HFFc6 (cell line): ENCODE measurements around the gene RTN4RL1. TPM values are rescaled to one million over a fixed set of nuclear protein-coding genes. Genes with fewer than 3 reads are reported as not detected.

Experiments
- DNase-seq: peaks from one replicate; pipeline ENCODE4 v3.0.0-alpha.2; 2018
- H3K27ac Mint-ChIP-seq: 2 replicates; pipeline ENCODE4 v1.8.0; 2020; ENCODE audit warnings: mild to moderate bottlenecking, mixed read lengths
- H3K27me3 Mint-ChIP-seq: 2 replicates; pipeline ENCODE4 v1.8.0; 2021; ENCODE audit warnings: mild to moderate bottlenecking, moderate library complexity, mixed read lengths; ENCODE audit not compliant: insufficient read depth
- H3K36me3 Mint-ChIP-seq: 2 replicates; pipeline ENCODE4 v1.8.0; 2021; ENCODE audit warnings: low read depth, mixed read lengths
- H3K4me1 Mint-ChIP-seq: 2 replicates; pipeline ENCODE4 v1.8.0; 2020; ENCODE audit warnings: low read depth, mixed read lengths
- H3K4me3 Mint-ChIP-seq: 2 replicates; pipeline ENCODE4 v1.8.0; 2020; ENCODE audit warnings: mild to moderate bottlenecking, moderate library complexity, mixed read lengths
- H3K9me3 Mint-ChIP-seq: 2 replicates; pipeline ENCODE4 v1.8.0; 2020; ENCODE audit warnings: mild to moderate bottlenecking, mixed read lengths
- total RNA-seq, 6 experiments: library from RNA; stranded (reverse); fragmentation: NEBNext Ultra II Directional; extraction: Animal tissue kit (Norgen Biotek cat#: 25700); gene quantifications; 2 replicates in 1 of 6; 3 replicates in 5 of 6; pipeline ENCODE4 v1.2.3, GENCODE V29; 2021
- TF ChIP-seq, protein P1 (sequence below): fragments of 200-600 bp; sonication (generic); IDR thresholded peaks from 2 replicates; pipeline ENCODE4 v1.5.0; 2021; ENCODE audit warnings: antibody characterized with exemption, mild to moderate bottlenecking

The RTN4RL1 gene
- total RNA-seq, 6 experiments from 2014 or later: 0.33 to 0.60 (median 0.39) TPM

DNA sequence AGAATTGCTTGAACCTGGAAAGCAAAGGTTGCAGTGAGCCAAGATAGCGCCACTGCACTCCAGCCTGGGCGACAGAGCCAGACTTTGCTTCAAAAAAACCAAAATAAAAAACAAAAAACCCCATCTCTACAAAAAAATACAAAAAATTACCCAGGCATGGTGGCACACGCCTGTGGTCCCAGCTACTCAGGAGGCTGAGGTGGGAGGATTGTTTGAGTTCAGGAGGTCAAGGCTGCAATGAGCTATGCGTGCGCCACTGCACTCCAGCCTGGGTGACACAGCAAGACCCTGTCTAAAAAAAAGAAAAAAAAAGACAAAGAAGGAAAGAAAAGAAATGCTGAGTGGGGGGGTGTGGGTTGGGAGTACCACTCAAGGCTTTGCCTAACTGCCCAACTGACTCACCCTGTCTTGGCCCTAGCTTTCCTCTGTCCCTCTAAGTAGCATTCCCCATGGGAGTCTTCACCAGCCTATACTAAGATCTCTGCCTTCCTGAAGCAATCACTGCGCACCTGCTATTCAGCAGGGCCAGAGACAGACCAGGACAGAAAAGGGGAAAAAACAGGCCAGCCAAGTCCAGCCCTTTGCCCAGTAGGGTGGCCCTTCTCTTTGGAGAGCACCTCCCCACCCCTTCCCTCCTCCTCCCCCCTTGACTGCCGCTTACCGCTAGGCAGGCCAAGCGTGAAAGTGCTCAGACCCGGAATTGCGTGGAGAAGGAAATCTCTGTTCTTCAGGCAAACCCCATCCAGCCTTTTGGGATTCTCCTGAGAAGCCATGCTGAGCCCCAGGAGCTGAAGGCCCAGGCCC is 45.8 kb downstream of the RTN4RL1 start:
- Mint-ChIP-seq H3K36me3 (no peaks in the 10 kb centered on the region), H3K9me3 (no peaks in the 10 kb centered on the region), H3K27ac (no peak overlapping the region), H3K4me1 (peaks cover 6% of the 10 kb centered on the region; the same call in 1 of the 2 replicates), H3K27me3 (peaks cover 36% of the 10 kb centered on the region), H3K4me3 (no peak overlapping the region)
- no peak for DNase-seq
- TF ChIP-seq, protein P1, sequence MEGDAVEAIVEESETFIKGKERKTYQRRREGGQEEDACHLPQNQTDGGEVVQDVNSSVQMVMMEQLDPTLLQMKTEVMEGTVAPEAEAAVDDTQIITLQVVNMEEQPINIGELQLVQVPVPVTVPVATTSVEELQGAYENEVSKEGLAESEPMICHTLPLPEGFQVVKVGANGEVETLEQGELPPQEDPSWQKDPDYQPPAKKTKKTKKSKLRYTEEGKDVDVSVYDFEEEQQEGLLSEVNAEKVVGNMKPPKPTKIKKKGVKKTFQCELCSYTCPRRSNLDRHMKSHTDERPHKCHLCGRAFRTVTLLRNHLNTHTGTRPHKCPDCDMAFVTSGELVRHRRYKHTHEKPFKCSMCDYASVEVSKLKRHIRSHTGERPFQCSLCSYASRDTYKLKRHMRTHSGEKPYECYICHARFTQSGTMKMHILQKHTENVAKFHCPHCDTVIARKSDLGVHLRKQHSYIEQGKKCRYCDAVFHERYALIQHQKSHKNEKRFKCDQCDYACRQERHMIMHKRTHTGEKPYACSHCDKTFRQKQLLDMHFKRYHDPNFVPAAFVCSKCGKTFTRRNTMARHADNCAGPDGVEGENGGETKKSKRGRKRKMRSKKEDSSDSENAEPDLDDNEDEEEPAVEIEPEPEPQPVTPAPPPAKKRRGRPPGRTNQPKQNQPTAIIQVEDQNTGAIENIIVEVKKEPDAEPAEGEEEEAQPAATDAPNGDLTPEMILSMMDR: no peak

DNA sequence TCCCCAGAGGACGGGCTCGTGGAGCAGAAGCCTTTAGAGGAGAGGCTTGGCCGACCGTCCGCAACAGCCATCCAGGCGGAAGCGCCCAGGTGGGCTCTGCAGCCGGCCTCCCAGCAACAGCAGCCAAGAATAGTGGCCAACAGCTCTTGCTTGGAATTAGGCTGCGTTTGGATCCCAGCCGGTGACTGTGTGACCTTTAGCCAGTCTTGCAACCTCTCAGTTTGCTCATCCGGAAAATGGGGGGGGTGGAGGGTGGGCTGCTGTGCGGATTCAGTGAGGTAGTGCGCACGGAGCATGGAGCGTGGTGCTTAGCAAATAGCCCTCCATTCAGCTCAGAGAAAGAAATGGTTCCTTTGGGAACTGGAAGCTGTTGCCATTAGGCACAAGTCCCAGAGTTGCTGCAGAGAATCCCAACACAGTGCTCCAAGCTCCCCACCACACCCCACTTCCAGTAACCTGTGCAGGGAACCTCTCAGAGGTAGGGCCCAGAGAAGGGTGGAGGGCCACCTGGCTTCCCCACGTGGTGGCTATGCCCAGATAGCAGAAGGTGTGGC is 46.7 kb downstream of the RTN4RL1 start:
- Mint-ChIP-seq H3K27me3 (peaks cover 43% of the 10 kb centered on the region), H3K4me3 (no peak overlapping the region), H3K36me3 (no peaks in the 10 kb centered on the region), H3K4me1 (peaks cover 6% of the 10 kb centered on the region; the same call in 1 of the 2 replicates), H3K27ac (no peak overlapping the region), H3K9me3 (no peaks in the 10 kb centered on the region)
- DNase-seq: no peak
- TF ChIP-seq, protein P1: no peak

DNA sequence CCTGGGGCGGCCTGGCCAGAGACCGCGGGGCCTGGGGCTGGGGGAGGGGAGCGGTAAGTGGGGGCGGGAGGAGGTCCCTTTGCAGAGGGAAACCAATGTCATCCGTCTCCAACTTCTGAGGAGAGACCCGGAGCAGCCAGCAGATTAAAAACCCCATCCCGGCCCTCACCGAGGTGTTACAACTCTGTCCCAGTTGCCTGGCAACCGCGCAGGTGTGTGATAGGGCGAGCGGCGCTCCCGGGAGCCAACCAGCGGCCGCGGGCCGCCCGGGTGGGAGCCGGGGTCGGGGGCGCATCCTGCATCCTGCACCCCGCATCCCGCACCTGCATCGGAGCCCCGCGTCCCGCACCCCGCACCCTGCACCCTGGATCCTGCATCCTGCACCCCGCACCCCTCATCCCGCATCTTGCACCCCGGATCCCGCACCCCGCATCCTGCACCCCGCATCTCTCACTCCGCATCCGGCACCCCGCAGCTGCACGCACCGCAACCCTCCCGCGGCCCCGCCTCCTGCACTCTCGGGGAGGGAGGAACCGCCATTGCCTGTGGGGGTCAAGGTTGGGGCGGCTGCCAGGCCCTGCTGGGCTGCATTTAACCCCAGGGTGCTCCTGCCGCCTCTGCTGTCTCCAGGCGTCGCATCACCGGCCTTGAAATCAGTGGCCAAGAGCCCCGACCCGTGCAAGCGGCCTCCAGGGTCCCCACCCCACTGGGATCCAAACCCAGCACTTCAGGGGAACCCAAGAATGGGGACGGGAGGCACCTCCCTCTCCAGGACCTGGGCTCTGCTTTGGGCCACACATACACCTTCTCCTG is 47.3 kb downstream of the RTN4RL1 start:
- Mint-ChIP-seq H3K9me3 (no peaks in the 10 kb centered on the region), H3K4me1 (peaks cover 6% of the 10 kb centered on the region; the same call in 1 of the 2 replicates), H3K27me3 (peaks cover 46% of the 10 kb centered on the region), H3K36me3 (no peaks in the 10 kb centered on the region), H3K4me3 (no peak overlapping the region), H3K27ac (no peak overlapping the region)
- TF ChIP-seq, protein P1: no peak
- DNase-seq: no peak

DNA sequence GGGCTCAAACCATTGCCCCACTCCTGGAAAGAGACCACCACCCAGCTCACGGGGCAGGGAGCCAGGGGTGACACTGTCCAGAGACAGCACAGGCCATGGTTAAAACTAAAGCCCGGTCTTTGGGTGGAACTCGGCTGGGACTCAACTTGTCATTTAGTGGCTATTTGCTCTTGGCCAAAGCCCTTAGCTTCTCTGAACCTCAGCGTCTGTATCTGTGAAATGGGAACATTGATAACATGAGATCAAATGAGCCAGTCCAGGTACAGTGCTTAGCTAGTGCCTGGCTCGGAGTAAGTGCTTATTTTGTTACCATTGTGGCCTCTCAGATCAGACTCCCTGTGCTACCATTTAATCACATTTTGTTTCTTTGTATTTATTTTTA is 48.5 kb downstream of the RTN4RL1 start:
- Mint-ChIP-seq H3K4me3 (no peak overlapping the region), H3K4me1 (peaks cover 5% of the 10 kb centered on the region; the same call in 1 of the 2 replicates), H3K9me3 (no peaks in the 10 kb centered on the region), H3K27ac (no peak overlapping the region), H3K27me3 (peaks cover 42% of the 10 kb centered on the region), H3K36me3 (no peaks in the 10 kb centered on the region)
- TF ChIP-seq, protein P1: no peak
- no peak for DNase-seq

DNA sequence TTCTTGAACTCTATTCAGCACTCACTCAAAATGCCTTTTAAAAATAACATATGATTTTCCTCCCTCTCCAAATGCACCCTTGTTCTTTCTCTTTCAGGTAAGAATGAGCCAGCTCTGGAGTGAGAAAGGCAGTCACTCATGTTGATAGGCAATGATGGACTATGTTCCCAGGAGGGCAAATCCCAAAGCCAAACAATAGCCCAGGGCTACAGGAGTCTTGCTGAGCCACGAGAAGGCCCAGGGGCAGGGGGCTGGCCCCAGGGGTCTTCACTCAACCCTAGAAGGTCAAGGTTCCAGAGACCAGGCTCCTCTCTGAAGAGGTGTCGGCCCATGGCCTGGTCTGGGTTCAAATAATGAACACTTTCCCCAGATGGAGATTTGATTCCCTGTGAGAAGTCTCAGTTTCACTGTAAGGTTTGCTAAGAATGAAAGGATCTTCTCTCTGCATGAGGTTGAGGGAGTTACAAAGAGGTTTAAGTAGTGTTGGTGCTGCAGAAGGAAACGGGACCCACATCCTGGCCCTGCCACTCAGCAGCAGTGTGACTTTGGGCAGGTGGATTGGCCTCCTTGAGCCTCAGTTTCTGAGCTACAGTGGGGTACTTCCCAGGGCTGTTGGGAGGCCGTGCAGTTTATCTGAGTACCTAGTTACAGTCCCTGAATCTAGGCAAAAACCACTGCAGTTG is 49.0 kb downstream of the RTN4RL1 start:
- Mint-ChIP-seq H3K4me3 (no peak overlapping the region), H3K27ac (no peak overlapping the region), H3K4me1 (no peaks in the 10 kb centered on the region; the same call in 1 of the 2 replicates), H3K27me3 (peaks cover 42% of the 10 kb centered on the region), H3K36me3 (no peaks in the 10 kb centered on the region), H3K9me3 (no peaks in the 10 kb centered on the region)
- DNase-seq: no peak
- TF ChIP-seq, protein P1: no peak
